ENCODE measurements around the gene SLC25A29.
"Not testable (repeated sequence)": the region's sequence is repeated elsewhere in the genome, so short reads cannot be mapped to it uniquely, and the experiment has no call there.

The SLC25A29 gene

DNA sequence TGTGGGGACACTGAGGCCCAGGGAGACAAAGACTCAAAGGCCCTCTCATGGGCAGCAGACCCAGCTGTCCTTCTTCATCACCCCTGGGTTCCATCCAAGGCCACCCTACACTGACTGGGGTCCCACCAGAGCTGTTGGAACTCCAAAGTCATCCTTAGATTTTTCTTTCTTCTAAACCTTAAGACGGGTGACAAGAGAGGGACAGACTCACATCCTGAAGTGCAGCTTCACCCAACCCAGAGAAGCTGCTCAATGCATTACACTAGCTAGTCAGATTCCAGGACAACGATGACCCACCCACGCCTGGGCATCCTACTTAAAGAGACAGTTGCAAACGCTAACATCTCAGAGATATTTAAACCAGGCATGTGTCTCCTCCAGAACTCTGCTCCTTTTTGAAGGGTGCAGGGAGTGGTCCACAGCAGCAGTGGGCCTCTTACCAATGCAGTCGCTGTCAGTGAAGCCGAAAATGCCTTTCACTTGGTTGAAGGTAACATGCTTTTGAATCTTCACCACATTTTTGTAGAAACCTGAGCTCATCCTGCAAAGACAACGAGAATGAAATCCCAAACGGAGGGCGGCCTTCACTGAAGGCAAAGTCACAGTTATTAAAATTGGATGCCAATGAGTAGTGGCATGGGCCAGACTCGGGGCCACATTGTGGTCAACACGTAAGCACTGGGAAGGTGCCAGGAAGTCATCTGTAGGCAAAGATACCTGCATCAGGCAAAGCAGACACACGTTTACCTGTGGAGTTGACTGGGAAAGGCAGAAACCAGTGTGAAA lies 40.3 kb upstream of the SLC25A29 start:
- H3K4me3 ChIP-seq (ENCODE audit: low read length) = no peak overlapping the region
- H2AK5ac ChIP-seq (ENCODE audit: low read length) = no peak overlapping the region
- H3K4me2 ChIP-seq (ENCODE audit: low read length) = no peak overlapping the region
- H3K79me1 ChIP-seq (ENCODE audit: low read length) = no peaks in the 10 kb centered on the region
- no peak overlapping the region for H3K9ac ChIP-seq (ENCODE audit: low read length)
- no peak overlapping the region for H2BK120ac ChIP-seq (ENCODE audit: low read depth, low read length)
- no peak for DNase-seq
- no peaks in the 10 kb centered on the region for H3K79me2 ChIP-seq (ENCODE audit: control insufficient read depth, insufficient read depth, low read length)
- no peak overlapping the region for H3K27ac ChIP-seq (ENCODE audit: low read depth, low read length)
- H3K56ac ChIP-seq (ENCODE audit: low read length) = no peak overlapping the region
- no CpG with 5 or more reads among the region's 12 CpGs for WGBS (ENCODE audit: extremely low coverage, insufficient coverage, low lambda C conversion rate)
- peaks cover 32% of the 10 kb centered on the region for H3K36me3 ChIP-seq (ENCODE audit: control insufficient read depth, insufficient read depth, low read length)
- H3K4ac ChIP-seq (ENCODE audit: low read depth, low read length) = no peak overlapping the region
- no peak overlapping the region for H2BK15ac ChIP-seq (replicated peaks; ENCODE audit: low read depth)
- no peaks in the 10 kb centered on the region for H3K27me3 ChIP-seq (ENCODE audit: insufficient read depth, low read length, poor library complexity)
- no peak overlapping the region for H3K18ac ChIP-seq (ENCODE audit: low read length)
- H4K8ac ChIP-seq (ENCODE audit: low read depth, low read length) = no peak overlapping the region
- H2BK5ac ChIP-seq (ENCODE audit: low read length) = no peak overlapping the region
- no peak overlapping the region for H3K23ac ChIP-seq (ENCODE audit: low read length)
- H4K5ac ChIP-seq (ENCODE audit: low read length) = no peak overlapping the region
- no peaks in the 10 kb centered on the region for H3K4me1 ChIP-seq (ENCODE audit: control insufficient read depth, low read depth, low read length)

DNA sequence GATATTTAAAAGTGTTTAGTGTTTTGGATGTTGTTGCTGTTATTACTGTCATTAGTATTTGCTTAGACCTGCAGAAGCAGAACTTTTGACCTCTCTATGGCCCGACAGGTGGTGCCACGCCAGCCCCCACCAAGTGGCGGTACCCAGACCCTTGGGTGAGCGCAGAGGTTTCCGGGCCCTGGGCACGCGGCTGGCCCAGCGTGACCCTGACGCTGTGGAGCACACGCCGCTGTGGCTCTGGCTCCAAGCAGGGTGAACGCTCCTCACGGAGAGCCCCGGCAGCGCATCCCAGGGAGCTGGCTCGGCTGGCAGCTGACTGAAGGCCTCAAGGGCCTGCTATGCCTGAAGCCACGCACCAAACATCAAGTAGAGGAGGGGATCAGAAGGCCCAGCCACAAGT lies 39.5 kb upstream of the SLC25A29 start:
- WGBS (ENCODE audit: extremely low coverage, insufficient coverage, low lambda C conversion rate) = no CpG with 5 or more reads among the region's 17 CpGs
- Histone ChIP-seq H4K5ac (ENCODE audit: low read length) (no peak overlapping the region), H3K27me3 (ENCODE audit: insufficient read depth, low read length, poor library complexity) (no peaks in the 10 kb centered on the region), H2AK5ac (ENCODE audit: low read length) (no peak overlapping the region), H3K56ac (ENCODE audit: low read length) (no peak overlapping the region), H3K79me1 (ENCODE audit: low read length) (no peaks in the 10 kb centered on the region), H2BK120ac (ENCODE audit: low read depth, low read length) (no peak overlapping the region), H3K9ac (ENCODE audit: low read length) (no peak overlapping the region), H3K4me3 (ENCODE audit: low read length) (no peak overlapping the region), H3K27ac (ENCODE audit: low read depth, low read length) (no peak overlapping the region), H3K36me3 (ENCODE audit: control insufficient read depth, insufficient read depth, low read length) (peaks cover 35% of the 10 kb centered on the region), H3K4ac (ENCODE audit: low read depth, low read length) (no peak overlapping the region), H3K23ac (ENCODE audit: low read length) (no peak overlapping the region), H4K8ac (ENCODE audit: low read depth, low read length) (no peak overlapping the region), H3K18ac (ENCODE audit: low read length) (no peak overlapping the region), H2BK15ac (replicated peaks; ENCODE audit: low read depth) (no peak overlapping the region), H3K4me2 (ENCODE audit: low read length) (no peak overlapping the region), H2BK5ac (ENCODE audit: low read length) (no peak overlapping the region), H3K4me1 (ENCODE audit: control insufficient read depth, low read depth, low read length) (no peaks in the 10 kb centered on the region), H3K79me2 (ENCODE audit: control insufficient read depth, insufficient read depth, low read length) (no peaks in the 10 kb centered on the region)
- DNase-seq = no peak

- H3K36me3 ChIP-seq (ENCODE audit: control insufficient read depth, insufficient read depth, low read length) = peaks cover 38% of the 10 kb centered on the region
- H4K5ac ChIP-seq (ENCODE audit: low read length); H3K79me1 ChIP-seq (ENCODE audit: low read length); H3K27me3 ChIP-seq (ENCODE audit: insufficient read depth, low read length, poor library complexity); H3K56ac ChIP-seq (ENCODE audit: low read length); H3K4me2 ChIP-seq (ENCODE audit: low read length); H3K18ac ChIP-seq (ENCODE audit: low read length); H2AK5ac ChIP-seq (ENCODE audit: low read length); H4K8ac ChIP-seq (ENCODE audit: low read depth, low read length); H2BK5ac ChIP-seq (ENCODE audit: low read length); H3K4me1 ChIP-seq (ENCODE audit: control insufficient read depth, low read depth, low read length); H3K9ac ChIP-seq (ENCODE audit: low read length); H3K4me3 ChIP-seq (ENCODE audit: low read length); H3K4ac ChIP-seq (ENCODE audit: low read depth, low read length); H3K27ac ChIP-seq (ENCODE audit: low read depth, low read length); DNase-seq; H2BK120ac ChIP-seq (ENCODE audit: low read depth, low read length); H3K79me2 ChIP-seq (ENCODE audit: control insufficient read depth, insufficient read depth, low read length); H3K23ac ChIP-seq (ENCODE audit: low read length); H2BK15ac ChIP-seq (replicated peaks; ENCODE audit: low read depth): not testable (repeated sequence)
- no CpG with 5 or more reads among the region's 35 CpGs for WGBS (ENCODE audit: extremely low coverage, insufficient coverage, low lambda C conversion rate)
Measured at GRCh38 chr14:100344657-100345056, 38.4 kb upstream of the SLC25A29 start.

- H2BK5ac ChIP-seq (ENCODE audit: low read length); H3K4me1 ChIP-seq (ENCODE audit: control insufficient read depth, low read depth, low read length); H3K79me2 ChIP-seq (ENCODE audit: control insufficient read depth, insufficient read depth, low read length); H2BK120ac ChIP-seq (ENCODE audit: low read depth, low read length); H3K27me3 ChIP-seq (ENCODE audit: insufficient read depth, low read length, poor library complexity); H3K9ac ChIP-seq (ENCODE audit: low read length); H3K56ac ChIP-seq (ENCODE audit: low read length); H2BK15ac ChIP-seq (replicated peaks; ENCODE audit: low read depth); H3K23ac ChIP-seq (ENCODE audit: low read length); H3K4me3 ChIP-seq (ENCODE audit: low read length); H2AK5ac ChIP-seq (ENCODE audit: low read length); H4K8ac ChIP-seq (ENCODE audit: low read depth, low read length); H3K79me1 ChIP-seq (ENCODE audit: low read length); H3K4me2 ChIP-seq (ENCODE audit: low read length); DNase-seq; H3K27ac ChIP-seq (ENCODE audit: low read depth, low read length); H4K5ac ChIP-seq (ENCODE audit: low read length); H3K18ac ChIP-seq (ENCODE audit: low read length); H3K4ac ChIP-seq (ENCODE audit: low read depth, low read length): not testable (repeated sequence)
- H3K36me3 ChIP-seq (ENCODE audit: control insufficient read depth, insufficient read depth, low read length) = peaks cover 31% of the 10 kb centered on the region
- whole genome bisulfite sequencing (ENCODE audit: extremely low coverage, insufficient coverage, low lambda C conversion rate) = no CpG with 5 or more reads among the region's 12 CpGs
Measured at GRCh38 chr14:100342826-100343225, 36.6 kb upstream of the SLC25A29 start.

GRCh38 chr14:100342195-100342594 lies 36.0 kb upstream of the SLC25A29 start:
- peaks cover 34% of the 10 kb centered on the region for H3K36me3 ChIP-seq (ENCODE audit: control insufficient read depth, insufficient read depth, low read length)

More at GRCh38 chr14:100342195-100342594, 36.0 kb upstream of the SLC25A29 start:
- H3K79me1 ChIP-seq (ENCODE audit: low read length) = no peaks in the 10 kb centered on the region
- H3K27me3 ChIP-seq (ENCODE audit: insufficient read depth, low read length, poor library complexity) = no peaks in the 10 kb centered on the region
- no peak overlapping the region for H2AK5ac ChIP-seq (ENCODE audit: low read length)
- no peaks in the 10 kb centered on the region for H3K4me1 ChIP-seq (ENCODE audit: control insufficient read depth, low read depth, low read length)
- no peak overlapping the region for H4K8ac ChIP-seq (ENCODE audit: low read depth, low read length)
- H3K56ac ChIP-seq (ENCODE audit: low read length) = no peak overlapping the region
- no peak overlapping the region for H3K4me2 ChIP-seq (ENCODE audit: low read length)
- no peak overlapping the region for H3K18ac ChIP-seq (ENCODE audit: low read length)
- H2BK15ac ChIP-seq (replicated peaks; ENCODE audit: low read depth) = no peak overlapping the region
- H3K23ac ChIP-seq (ENCODE audit: low read length) = no peak overlapping the region
- no CpG with 5 or more reads among the region's 11 CpGs for WGBS (ENCODE audit: extremely low coverage, insufficient coverage, low lambda C conversion rate)
- H3K9ac ChIP-seq (ENCODE audit: low read length) = no peak overlapping the region
- DNase-seq = no peak
- no peaks in the 10 kb centered on the region for H3K79me2 ChIP-seq (ENCODE audit: control insufficient read depth, insufficient read depth, low read length)
- H4K5ac ChIP-seq (ENCODE audit: low read length) = no peak overlapping the region
- no peak overlapping the region for H2BK120ac ChIP-seq (ENCODE audit: low read depth, low read length)
- H2BK5ac ChIP-seq (ENCODE audit: low read length) = no peak overlapping the region
- H3K4me3 ChIP-seq (ENCODE audit: low read length) = no peak overlapping the region
- no peak overlapping the region for H3K27ac ChIP-seq (ENCODE audit: low read depth, low read length)
- H3K4ac ChIP-seq (ENCODE audit: low read depth, low read length) = no peak overlapping the region
